Heart right ventricle (tissue), 16 donors: ENCODE results near the gene SMARCA2. TPM values are rescaled to one million over a fixed set of nuclear protein-coding genes. Genes with fewer than 3 reads are reported as not detected.

Source experiments
- ATAC-seq, 8 donors: fragments of 200-7000 bp; cut with Tn5 transposase; one replicate each; pipeline ENCODE4 v1.9.1; 2020; ENCODE audit warnings: mild to moderate bottlenecking in 8 of 8, moderate library complexity in 8 of 8, moderate number of reproducible peaks in 1 of 8
- DNase-seq, 2 donors: peaks; one replicate each; pipeline ENCODE4 v3.0.0-alpha.2; 2020
- H3K27ac ChIP-seq, 10 donors: fragments of 200-600 bp; sonication (generic) in 2 of 10; one replicate each; pipeline versions ENCODE4 v1.5.0 to v1.8.0; 2020 to 2022; ENCODE audit warnings: mild to moderate bottlenecking in 3 of 10
- H3K27me3 ChIP-seq, 7 donors: fragments of 200-600 bp; one replicate each; pipeline ENCODE4 v1.8.0; 2021 to 2022; ENCODE audit warnings: mild to moderate bottlenecking in 2 of 7
- H3K36me3 ChIP-seq, 9 donors: fragments of 200-600 bp; sonication (generic) in 1 of 9; one replicate each; pipeline versions ENCODE4 v1.5.0 to v1.8.0; 2020 to 2022; ENCODE audit warnings: mild to moderate bottlenecking in 2 of 9
- H3K4me1 ChIP-seq, 9 donors: fragments of 200-600 bp; sonication (generic) in 1 of 9; one replicate each; pipeline versions ENCODE4 v1.5.0 to v1.8.0; 2020 to 2022; ENCODE audit warnings: mild to moderate bottlenecking in 4 of 9
- H3K4me3 ChIP-seq, 10 donors: fragments of 200-600 bp; sonication (generic) in 2 of 10; one replicate each; pipeline versions ENCODE4 v1.5.0 to v1.8.0; 2020 to 2022; ENCODE audit warnings: mild to moderate bottlenecking in 7 of 10, moderate library complexity in 2 of 10
- H3K9me3 ChIP-seq, 11 donors: fragments of 200-600 bp in 10 of 11; sonication (generic) in 2 of 11; one replicate each; pipeline versions ENCODE4 v1.5.0 to v1.8.0; 2013 to 2022; ENCODE audit warnings: mild to moderate bottlenecking in 2 of 11, control low read depth in 1 of 11, moderate library complexity in 1 of 11
- WGBS, 2 donors: extraction: QIAGEN DNeasy Blood & Tissue Kit; methylation state at CpG; one replicate each; pipeline ENCODE4 v1.1.7; 2013; ENCODE audit warnings: inconsistent platforms in 1 of 2; 5-methylcytosine and 5-hydroxymethylcytosine counted together
- intact Hi-C, 10 donors: fragments of 100-400 bp; cut with DNase I; formaldehyde crosslinking; loops; one replicate each; pipeline versions ENCODE4 v1.11.1 to v1.14.2; 2022
- polyA plus RNA-seq, 2 donors: library from polyadenylated mRNA; stranded (reverse); fragments of 200-250 nt; gene quantifications; one replicate each; pipeline ENCODE4 v1.2.3, GENCODE V29; 2013
- total RNA-seq, 10 donors: library from RNA; stranded (reverse); fragmentation: NEBNext Ultra II Directional in 3 of 10; extraction: Animal tissue kit (Norgen Biotek cat#: 25700) in 3 of 10; gene quantifications; one replicate each; pipeline versions ENCODE4 v1.2.1 to v1.2.4, GENCODE V29; 2021 to 2023
- TF ChIP-seq, protein P1 (sequence below), 9 donors: fragments of 200-600 bp; sonication (generic) in 2 of 9; IDR thresholded peaks; one replicate each; pipeline versions ENCODE4 v1.5.0 to v1.8.0; 2021 to 2022; ENCODE audit warnings: antibody characterized with exemption in 9 of 9, mild to moderate bottlenecking in 5 of 9, moderate library complexity in 1 of 9
- donor health status: Arrhythmogenic right ventricular cardiomyopathy.
- donor health status: ischemic (EF 13 %, LVEDD 7.1; RV severe dilation, severe dysfunction).
- donor health status: healthy with polysubstance abuse.
- donor health status: DM: no; HTN: yes; CAD: no.
- donor health status: DM: no; HTN: no; CAD: no.
- donor health status: ischemic (EF 25% LVEDD 6.9; RV normal size, moderate dysfunction).
- donor health status: ischemic (EF 25% LVEDD 5.7; RV mildly dilated, moderate dysfunction).
- donor health status: healthy.
- donor health status: DM: yes; HTN: yes; CAD: no.
- donor health status: Ischemic cardiomyopathy.
- donor health status: ischemic (EF 35%, LVEDD 5.7; RV mildly dilated, moderate dysfunction).
- donor health status: nonischemic (EF 11% LVEDD 7.7; RV severe dilation, severe dysfunction).
- donor health status: DM: yes; HTN: yes; CAD: no.
- donor health status: PGD.
- donor health status: ischemic (EF 29% LVEDD 5.4; RV normal size, mild dysfunction).
- donor health status: nonischemic (EF 23%, LVEDD 6.1; RV moderate dilation, normal function).

The SMARCA2 gene
- total and polyA plus RNA-seq, 12 donors: 26.5 to 140 (median 105) TPM

DNA sequence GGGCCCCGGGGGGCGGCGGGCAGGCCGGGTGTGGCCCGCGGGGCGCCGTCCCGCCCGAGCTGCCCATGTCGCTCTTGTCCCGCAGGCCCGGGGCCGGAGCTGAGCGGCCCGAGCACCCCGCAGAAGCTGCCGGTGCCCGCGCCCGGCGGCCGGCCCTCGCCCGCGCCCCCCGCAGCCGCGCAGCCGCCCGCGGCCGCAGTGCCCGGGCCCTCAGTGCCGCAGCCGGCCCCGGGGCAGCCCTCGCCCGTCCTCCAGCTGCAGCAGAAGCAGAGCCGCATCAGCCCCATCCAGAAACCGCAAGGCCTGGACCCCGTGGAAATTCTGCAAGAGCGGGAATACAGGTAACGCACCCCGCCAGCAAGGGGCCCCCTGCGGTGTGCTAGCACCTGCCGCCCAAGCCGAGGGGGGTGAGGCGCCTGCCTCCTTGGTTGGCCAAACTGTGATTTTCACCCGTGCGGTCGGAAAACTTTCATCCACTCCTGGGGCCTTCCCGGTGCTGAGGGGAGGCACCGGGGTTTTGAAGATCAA, 32.1 kb downstream of the SMARCA2 start:
- 77 to 83% methylated on average over 41 to 54 of the region's 54 CpGs for WGBS, 2 donors
- intact Hi-C loops: loop anchor here in 1 of 10 donors (5.0 kb wide), 1 partner anchor 120 kb away; no protein-coding TSS in a partner anchor
- DNase-seq (no peak), ATAC-seq (no peak)
- Histone ChIP-seq H3K9me3 (no peaks in the 10 kb centered on the region), H3K4me3 (no peak overlapping the region), H3K4me1 (peaks cover 0 to 29% (median 5%) of the 10 kb centered on the region in 9 donors), H3K27ac (no peak overlapping the region), H3K27me3 (no peaks in the 10 kb centered on the region), H3K36me3 (peaks cover 0 to 90% (median 13%) of the 10 kb centered on the region in 9 donors)
- TF ChIP-seq, protein P1, sequence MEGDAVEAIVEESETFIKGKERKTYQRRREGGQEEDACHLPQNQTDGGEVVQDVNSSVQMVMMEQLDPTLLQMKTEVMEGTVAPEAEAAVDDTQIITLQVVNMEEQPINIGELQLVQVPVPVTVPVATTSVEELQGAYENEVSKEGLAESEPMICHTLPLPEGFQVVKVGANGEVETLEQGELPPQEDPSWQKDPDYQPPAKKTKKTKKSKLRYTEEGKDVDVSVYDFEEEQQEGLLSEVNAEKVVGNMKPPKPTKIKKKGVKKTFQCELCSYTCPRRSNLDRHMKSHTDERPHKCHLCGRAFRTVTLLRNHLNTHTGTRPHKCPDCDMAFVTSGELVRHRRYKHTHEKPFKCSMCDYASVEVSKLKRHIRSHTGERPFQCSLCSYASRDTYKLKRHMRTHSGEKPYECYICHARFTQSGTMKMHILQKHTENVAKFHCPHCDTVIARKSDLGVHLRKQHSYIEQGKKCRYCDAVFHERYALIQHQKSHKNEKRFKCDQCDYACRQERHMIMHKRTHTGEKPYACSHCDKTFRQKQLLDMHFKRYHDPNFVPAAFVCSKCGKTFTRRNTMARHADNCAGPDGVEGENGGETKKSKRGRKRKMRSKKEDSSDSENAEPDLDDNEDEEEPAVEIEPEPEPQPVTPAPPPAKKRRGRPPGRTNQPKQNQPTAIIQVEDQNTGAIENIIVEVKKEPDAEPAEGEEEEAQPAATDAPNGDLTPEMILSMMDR (IDR thresholded peaks at IDR 0.05): no peak

DNA sequence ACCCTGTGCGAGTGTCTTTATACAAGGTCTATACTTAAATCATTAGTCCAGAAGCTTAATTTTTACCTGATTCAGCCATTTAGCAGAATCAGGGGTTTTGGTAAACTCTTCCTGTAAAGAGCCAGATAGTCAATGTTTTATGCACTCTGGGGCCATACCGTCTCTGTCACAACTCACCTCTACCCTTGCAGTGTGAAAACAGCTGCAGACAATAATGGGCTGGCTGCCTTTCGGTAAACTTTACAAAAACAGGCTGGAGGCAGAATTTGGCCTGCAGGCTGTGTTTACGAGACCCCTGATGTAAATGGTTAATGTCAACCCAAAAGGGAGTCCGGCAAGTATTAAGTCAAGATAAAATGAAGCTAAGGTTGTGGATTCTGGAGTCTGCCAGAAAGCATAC, 32.8 kb downstream of the SMARCA2 start:
- 92 to 95% methylated on average over 5 of the region's 5 CpGs for WGBS, 2 donors
- H3K36me3 ChIP-seq: peaks cover 0 to 87% (median 13%) of the 10 kb centered on the region in 9 donors
- DNase-seq (no peak), ATAC-seq (no peak)
- no peak overlapping the region for H3K27ac ChIP-seq
- intact Hi-C loops: loop anchor here in 1 of 10 donors (5.0 kb wide), 1 partner anchor 119 kb away; no protein-coding TSS in a partner anchor
- H3K4me3 ChIP-seq: no peak overlapping the region
- peaks cover 0 to 25% (median 4%) of the 10 kb centered on the region in 9 donors for H3K4me1 ChIP-seq
- no peaks in the 10 kb centered on the region for H3K9me3 ChIP-seq
- TF ChIP-seq, protein P1 (IDR thresholded peaks at IDR 0.05): no peak
- no peaks in the 10 kb centered on the region for H3K27me3 ChIP-seq

- Histone ChIP-seq H3K4me1 (peaks cover 0 to 29% (median 11%) of the 10 kb centered on the region in 9 donors), H3K27ac (no peak overlapping the region), H3K27me3 (no peaks in the 10 kb centered on the region), H3K4me3 (no peak overlapping the region), H3K36me3 (peaks cover 0 to 72% (median 13%) of the 10 kb centered on the region in 9 donors), H3K9me3 (no peaks in the 10 kb centered on the region)
- WGBS, 2 donors: 84 to 94% methylated on average over 3 of the region's 3 CpGs
- DNase-seq: no peak
- no peak for ATAC-seq
- TF ChIP-seq, protein P1 (IDR thresholded peaks at IDR 0.05): no peak
- intact Hi-C loops: loop anchor here in 3 of 10 donors (5.0 to 10.0 kb wide), 2 partner anchors 33 to 55 kb away; partner anchors contain the start of gene SMARCA2 (in 2 of the 3)
Measured at GRCh38 chr9:2050236-2050635, 35.1 kb downstream of the SMARCA2 start.

DNA sequence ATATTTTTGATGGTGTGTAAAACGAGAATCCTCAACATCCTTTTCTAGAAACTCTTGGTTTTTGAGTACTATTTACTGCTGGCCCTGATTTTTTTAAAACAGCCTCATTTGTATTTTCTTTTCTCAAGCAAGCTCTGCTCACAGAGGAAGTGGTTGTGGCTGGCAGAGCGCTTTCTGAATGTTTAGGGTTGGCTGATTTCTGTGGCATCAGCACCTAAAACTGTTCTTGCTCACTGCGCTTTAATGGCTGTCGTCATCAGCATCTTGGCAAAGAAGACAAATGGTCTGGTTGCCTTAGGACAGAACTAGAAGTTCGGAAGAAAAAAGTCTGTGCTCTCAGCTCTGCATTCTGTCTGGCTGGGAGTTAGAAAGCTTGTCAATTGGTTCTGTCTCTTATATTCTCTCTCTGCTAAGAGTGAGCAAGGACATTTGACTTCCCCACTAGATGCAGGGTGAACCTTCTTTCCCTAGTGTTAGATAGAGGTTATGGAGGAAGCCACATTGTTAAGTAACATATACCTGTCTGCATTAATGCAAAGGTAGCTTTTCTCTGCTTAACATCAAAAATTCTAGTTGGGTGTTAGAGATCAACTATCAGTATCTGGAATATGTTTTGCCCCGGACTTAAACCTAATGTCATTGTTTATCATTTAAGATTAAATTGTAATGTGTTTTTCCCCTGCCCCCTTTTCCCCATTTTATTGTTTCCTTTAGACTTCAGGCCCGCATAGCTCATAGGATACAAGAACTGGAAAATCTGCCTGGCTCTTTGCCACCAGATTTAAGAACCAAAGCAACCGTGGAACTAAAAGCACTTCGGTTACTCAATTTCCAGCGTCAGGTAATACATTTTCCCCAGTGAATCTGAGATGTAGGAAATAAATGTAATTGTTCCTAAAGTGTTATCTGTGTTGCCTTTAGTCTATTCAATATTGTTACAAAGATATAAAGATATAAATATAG, 39.0 kb downstream of the SMARCA2 start:
- WGBS, 2 donors: 68 to 78% methylated on average over 10 of the region's 10 CpGs
- Histone ChIP-seq H3K9me3 (no peaks in the 10 kb centered on the region), H3K27ac (peak overlapping the region in 1 of 10 donors; percentile 57), H3K27me3 (no peaks in the 10 kb centered on the region), H3K36me3 (peaks cover 0 to 82% (median 25%) of the 10 kb centered on the region in 9 donors), H3K4me3 (no peak overlapping the region), H3K4me1 (peaks cover 0 to 31% (median 10%) of the 10 kb centered on the region in 9 donors)
- intact Hi-C loops: loop anchor here in 3 of 10 donors (5.0 to 10.0 kb wide), 2 partner anchors 37 to 59 kb away; partner anchors contain the start of gene SMARCA2 (in 2 of the 3)
- no peak for DNase-seq
- TF ChIP-seq, protein P1 (IDR thresholded peaks at IDR 0.05): no peak
- peak in 3 of 8 donors; percentile 35 to 71 (median 52) for ATAC-seq
